HG03135 (cell line): ENCODE results near the gene TUBGCP3.

Experiments used
- ATAC-seq: cut with Tn5 transposase; IDR thresholded peaks from one replicate; pipeline ENCODE4 v1.9.1; 2021; ENCODE audit warnings: mild to moderate bottlenecking, moderate library complexity; ENCODE audit not compliant: unreplicated experiment

Gene TUBGCP3

GRCh38 chr13:112444416-112445399 lies 143.2 kb downstream of the TUBGCP3 start:
- no peak for ATAC-seq

DNA sequence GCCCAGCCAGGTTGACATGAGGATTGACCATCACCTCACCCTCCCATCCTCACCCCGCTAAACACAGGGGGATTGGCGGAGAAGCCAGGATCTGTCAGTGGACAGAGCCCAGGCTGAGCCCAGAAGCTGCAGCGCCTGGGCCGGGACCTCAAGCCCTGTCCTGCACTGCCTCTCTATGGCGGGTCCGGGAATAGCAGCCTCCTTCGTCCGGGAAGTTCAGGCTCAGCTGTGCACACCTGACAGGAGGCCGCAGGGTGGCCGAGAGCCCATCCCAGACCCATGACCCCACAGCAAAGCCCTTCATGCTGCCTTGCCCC lies 144.0 kb downstream of the TUBGCP3 start:
- no peak for ATAC-seq

DNA sequence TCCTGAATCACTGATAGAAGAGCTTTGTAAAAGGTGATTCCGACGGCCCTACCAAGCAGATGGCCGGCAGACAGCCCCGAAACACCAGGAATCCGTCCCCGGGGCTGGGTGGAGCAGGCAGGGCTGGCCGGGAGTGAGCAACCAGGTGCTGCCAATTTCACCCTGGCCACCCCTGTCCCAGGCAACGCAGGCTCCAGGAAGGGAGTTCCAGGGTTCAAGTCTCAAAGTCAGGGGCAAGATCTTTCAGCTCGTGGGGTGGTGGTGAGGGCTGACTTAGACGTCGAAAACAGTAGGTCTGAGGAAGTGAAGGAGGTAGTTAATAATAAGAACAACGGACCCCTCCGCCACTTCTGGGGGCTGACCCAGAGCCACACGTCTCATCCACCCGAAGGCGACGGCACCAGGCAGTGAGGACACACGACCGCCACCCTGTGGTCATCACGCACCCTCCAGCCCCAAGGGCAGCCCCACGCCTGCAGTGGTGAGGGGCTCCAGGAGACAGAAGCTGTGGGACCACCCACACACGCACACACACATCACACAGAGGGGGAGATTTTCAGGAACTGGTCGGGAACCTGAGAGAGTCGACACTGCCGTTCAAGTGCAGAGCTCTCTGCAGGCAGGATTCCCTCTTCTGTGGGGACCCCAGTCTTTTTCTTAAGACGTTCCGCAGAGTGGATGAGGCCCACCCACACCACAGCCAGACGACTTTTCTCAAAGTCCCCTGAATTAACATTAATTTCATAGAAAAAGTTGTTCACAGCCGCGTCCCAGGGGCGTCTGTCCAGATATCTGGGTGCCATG lies 144.6 kb downstream of the TUBGCP3 start:
- ATAC-seq = no peak

DNA sequence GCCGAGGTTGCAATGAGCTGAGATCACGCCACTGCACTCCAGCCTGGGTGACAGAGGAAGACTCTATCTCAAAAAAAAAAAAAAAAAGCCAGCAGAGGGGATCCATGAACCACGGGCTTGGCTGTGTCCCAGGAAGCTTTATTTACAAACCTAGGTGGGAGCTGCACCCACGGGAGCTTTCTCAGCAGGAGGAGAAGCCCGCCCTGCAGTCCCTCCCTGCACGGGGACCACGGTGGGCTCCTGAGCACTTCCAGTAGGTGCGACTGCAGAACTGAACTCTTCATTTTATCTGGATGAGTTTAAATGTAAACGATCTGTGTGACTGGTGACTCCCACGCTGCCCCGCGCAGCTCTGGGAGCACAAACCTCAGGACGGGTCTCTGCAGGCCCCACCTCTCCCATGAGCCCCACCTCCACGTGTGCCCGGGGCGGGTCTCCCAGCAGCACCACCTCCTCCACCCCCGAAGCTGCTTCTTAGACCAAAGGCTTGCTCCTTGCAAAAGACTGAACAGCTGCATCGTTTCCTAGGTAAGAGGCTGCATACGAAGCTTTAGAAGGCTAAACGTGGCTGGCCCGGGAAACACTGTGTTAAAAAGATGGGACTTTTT lies 145.4 kb downstream of the TUBGCP3 start:
- no peak for ATAC-seq

DNA sequence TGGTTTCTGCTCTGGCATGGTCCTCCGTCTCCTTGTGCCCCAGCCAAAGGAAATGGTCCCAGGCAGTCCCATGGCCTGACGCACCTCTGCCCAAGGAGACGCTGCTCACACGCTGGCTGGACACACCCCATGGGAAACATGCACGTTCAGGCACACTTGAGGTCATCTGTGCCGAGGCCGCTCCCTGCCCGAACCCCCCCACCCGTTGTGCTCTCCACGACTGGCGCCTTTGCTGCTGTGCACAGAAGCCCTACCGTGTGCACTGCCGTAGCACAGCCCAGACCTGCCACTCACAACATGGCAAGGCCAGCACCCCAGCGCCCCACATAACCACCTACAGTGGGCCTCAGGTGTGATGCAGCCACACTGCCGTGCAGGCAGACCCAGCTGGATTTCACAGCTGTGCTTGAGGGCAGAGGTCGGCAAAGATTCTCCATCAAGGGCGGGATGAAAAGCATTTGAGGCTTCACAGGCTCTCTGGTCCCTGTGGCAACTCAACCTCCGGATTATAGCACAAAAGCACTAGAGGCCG lies 146.1 kb downstream of the TUBGCP3 start:
- ATAC-seq = no peak

DNA sequence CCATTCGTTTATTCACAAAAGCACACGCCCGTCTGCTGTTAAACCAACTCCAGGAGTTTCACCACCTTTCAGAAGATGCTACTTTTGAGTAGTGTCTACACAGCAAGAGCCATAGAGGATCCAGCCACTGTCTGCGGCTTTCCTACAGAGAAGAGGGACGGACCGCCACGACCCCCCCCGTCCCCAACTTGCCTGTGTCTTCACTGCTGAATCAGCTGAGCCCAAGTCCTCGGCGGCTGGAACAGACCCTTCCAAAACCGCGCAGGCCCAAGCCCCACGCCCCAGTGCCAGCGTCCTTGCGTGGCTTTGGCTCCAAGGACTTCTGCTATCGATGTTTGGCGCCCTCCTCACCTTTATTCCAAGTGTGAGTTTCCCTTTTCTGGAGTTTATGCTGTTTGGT lies 146.7 kb downstream of the TUBGCP3 start:
- ATAC-seq = no peak

DNA sequence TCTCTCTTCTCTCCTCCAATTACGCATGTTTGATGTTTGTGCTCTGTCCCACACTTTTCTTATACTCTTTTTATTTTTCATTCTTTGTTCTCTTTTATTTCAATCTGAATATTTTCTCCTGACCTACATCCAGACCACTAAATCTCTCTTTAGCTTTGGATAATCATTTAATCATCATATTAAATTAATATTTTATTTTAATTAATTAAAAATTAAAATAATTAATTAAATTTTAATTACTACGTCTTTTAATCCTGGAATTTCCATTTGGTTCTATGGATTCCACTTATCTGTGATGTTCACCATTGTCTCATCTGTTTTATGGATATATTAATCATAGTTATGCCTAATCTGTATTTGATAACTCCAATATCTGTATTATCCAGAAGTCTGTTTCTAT lies 149.4 kb downstream of the TUBGCP3 start:
- ATAC-seq = no peak

DNA sequence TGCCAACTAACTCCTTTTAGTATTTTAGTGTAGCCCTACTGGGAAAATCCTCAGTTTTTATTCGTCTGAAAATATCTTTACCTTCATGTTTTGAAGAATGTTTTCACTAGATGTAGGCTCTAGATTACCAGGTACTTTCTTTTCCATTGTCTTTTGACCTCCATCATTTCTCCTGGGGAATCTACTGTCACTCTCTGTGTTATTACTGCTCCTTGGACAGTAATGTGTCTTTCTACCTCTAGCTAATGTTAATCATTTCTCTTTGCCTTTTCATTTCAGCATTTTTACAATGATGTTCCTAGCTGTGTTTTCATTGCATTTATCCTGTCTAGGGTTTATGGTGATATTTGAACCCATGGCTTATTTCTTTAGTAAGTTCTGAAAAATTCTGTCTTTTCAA lies 149.9 kb downstream of the TUBGCP3 start:
- ATAC-seq = no peak

GRCh38 chr13:112435973-112436372 lies 152.0 kb downstream of the TUBGCP3 start:
- ATAC-seq = no peak
